GM12872 (cell line): Measurements from ENCODE around the gene CBFA2T3.

Experiments used
- TF ChIP-seq, protein P1 (sequence below): IDR thresholded peaks from 3 replicates; pipeline ENCODE4 v1.5.1; 2011; ENCODE audit warnings: low read depth, mild to moderate bottlenecking, low read length, moderate library complexity; ENCODE audit not compliant: insufficient read depth

The CBFA2T3 gene

DNA sequence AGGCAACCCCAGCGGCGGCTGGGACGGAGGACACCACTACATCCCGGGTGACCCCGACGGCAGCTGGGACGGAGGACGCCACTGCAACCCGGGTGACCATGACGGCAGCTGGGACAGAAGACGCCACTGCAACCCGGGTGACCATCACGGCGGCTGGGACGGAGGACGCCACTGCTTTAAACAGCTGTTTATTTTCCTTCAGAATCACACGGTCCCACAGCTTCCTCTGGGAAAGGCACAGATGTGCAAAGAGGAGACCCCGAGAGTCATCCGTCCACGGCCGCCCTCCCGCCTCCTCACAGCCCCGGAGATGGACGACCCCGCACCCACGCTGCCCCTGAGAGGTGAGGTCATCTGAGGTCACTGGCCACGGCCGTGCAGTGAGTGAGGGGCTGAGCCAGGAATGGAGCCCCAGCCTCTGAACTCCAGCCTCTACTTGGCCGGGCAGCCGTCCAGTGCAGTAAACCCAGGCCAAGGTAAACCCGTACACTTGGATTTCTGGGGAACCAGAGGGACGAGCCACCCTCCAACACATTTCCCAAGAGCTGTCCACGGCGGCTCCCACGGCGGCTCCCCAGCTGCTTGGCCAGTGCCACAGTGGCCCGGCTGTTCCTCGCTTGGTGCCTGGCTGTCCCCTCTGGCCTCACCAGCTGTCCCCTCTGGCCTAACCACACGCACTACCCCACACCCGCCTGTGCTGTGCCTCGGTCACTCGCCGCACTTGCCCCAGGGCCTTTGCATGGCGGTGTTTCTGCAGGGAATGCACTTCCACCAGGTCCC, 67.4 kb downstream of the CBFA2T3 start:
- TF ChIP-seq, protein P1, sequence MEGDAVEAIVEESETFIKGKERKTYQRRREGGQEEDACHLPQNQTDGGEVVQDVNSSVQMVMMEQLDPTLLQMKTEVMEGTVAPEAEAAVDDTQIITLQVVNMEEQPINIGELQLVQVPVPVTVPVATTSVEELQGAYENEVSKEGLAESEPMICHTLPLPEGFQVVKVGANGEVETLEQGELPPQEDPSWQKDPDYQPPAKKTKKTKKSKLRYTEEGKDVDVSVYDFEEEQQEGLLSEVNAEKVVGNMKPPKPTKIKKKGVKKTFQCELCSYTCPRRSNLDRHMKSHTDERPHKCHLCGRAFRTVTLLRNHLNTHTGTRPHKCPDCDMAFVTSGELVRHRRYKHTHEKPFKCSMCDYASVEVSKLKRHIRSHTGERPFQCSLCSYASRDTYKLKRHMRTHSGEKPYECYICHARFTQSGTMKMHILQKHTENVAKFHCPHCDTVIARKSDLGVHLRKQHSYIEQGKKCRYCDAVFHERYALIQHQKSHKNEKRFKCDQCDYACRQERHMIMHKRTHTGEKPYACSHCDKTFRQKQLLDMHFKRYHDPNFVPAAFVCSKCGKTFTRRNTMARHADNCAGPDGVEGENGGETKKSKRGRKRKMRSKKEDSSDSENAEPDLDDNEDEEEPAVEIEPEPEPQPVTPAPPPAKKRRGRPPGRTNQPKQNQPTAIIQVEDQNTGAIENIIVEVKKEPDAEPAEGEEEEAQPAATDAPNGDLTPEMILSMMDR: no peak

GRCh38 chr16:88908307-88908706, 68.7 kb downstream of the CBFA2T3 start:
- TF ChIP-seq, protein P1: no peak

DNA sequence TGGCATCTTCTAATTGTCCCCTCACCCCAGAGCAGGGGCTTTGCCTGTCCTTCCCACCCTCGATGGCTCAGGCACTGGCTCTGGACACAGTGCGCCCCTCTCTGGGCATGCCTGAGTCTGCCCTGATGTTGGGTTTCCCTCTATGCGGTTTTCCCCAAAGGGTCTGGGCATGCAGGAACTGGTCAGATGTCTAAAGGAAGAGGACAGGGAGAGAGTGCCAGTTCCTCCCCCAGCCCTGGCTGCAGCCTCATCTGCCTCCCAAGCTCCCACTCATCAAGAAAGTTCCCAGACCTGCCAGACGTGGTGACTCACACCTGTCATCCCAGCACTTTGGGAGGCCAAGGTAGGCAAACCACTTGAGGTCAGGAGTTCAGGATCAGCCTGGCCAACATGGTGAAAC, 69.2 kb downstream of the CBFA2T3 start:
- TF ChIP-seq, protein P1: no peak

DNA sequence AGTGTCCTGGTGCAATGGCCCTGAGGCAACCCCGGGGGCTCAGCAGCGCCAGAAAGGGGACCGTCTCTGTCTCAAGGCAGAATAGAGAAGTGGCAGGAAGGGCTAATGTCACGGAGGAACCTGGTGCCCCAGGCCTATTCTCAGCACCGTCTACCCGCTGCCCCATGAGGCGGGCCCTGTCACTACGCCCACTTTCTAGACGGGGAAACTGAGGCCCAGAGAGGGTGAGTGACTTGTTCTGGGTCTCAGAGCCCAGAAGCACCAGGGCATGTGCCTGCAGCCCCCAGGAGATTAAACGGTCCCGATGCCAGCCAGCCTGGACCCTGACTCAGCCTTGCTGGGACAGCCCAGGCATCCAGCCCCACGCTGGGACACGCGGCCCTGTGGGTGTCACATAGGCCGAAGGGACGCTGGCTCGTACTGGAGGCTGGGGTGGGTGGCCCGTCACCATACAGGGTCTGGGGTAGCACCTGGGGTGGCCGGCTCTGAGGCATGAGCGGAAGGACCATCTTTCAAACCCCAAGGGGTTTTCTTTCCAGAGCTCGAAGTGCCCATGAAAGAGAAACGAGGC, 70.4 kb downstream of the CBFA2T3 start:
- TF ChIP-seq, protein P1: 0 out of 3 replicates have a peak, but pooled peaks have one; percentile 9

- TF ChIP-seq, protein P1: no peak
Observed at GRCh38 chr16:88906020-88906419, 71.0 kb downstream of the CBFA2T3 start.

- TF ChIP-seq, protein P1: no peak
Observed at GRCh38 chr16:88905563-88905962, 71.4 kb downstream of the CBFA2T3 start.

- TF ChIP-seq, protein P1: no peak
Observed at GRCh38 chr16:88904676-88905365, 72.2 kb downstream of the CBFA2T3 start.
